Activated naive CD8-positive, alpha-beta T cell (primary cell): ENCODE measurements around the gene SNX30.

Source experiments
- H3K27ac Mint-ChIP-seq: one replicate; pipeline ENCODE4 v1.8.0; 2021; ENCODE audit warnings: mixed read lengths
- H3K27me3 Mint-ChIP-seq: one replicate; pipeline ENCODE4 v1.8.0; 2021; ENCODE audit warnings: mixed read lengths
- H3K36me3 Mint-ChIP-seq: one replicate; pipeline ENCODE4 v1.8.0; 2021; ENCODE audit warnings: mixed read lengths
- H3K4me1 Mint-ChIP-seq: one replicate; pipeline ENCODE4 v1.8.0; 2021; ENCODE audit warnings: low read depth, mixed read lengths
- H3K4me3 Mint-ChIP-seq: one replicate; pipeline ENCODE4 v1.8.0; 2021; ENCODE audit warnings: mild to moderate bottlenecking, mixed read lengths
- H3K9me3 Mint-ChIP-seq: one replicate; pipeline ENCODE4 v1.8.0; 2021; ENCODE audit warnings: low read depth, mixed read lengths

Gene SNX30

DNA sequence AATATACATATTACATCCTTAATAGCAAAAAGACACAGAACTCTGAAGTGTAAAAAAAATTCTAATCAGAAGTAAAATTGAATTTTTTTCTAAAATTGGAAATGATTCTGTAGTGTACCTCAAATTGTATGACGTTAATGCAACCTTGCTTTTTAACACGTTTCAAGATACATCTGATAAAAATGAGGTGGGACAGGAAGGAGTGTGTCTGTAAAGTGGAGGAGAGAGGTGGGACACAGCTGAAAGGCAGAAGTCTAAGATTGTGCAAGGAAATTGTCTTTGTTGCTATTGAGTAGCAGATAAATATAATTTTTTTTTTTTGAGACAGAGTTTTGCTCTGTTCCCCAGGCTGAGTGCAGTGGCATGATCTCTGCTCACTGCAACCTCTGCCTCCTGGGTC is 15.7 kb upstream of the SNX30 start:
- H3K27me3 Mint-ChIP-seq: no peaks in the 10 kb centered on the region
- H3K4me3 Mint-ChIP-seq: no peak overlapping the region
- H3K36me3 Mint-ChIP-seq: peaks cover 2% of the 10 kb centered on the region
- no peaks in the 10 kb centered on the region for H3K9me3 Mint-ChIP-seq
- H3K27ac Mint-ChIP-seq: no peak overlapping the region
- H3K4me1 Mint-ChIP-seq: peaks cover 4% of the 10 kb centered on the region

DNA sequence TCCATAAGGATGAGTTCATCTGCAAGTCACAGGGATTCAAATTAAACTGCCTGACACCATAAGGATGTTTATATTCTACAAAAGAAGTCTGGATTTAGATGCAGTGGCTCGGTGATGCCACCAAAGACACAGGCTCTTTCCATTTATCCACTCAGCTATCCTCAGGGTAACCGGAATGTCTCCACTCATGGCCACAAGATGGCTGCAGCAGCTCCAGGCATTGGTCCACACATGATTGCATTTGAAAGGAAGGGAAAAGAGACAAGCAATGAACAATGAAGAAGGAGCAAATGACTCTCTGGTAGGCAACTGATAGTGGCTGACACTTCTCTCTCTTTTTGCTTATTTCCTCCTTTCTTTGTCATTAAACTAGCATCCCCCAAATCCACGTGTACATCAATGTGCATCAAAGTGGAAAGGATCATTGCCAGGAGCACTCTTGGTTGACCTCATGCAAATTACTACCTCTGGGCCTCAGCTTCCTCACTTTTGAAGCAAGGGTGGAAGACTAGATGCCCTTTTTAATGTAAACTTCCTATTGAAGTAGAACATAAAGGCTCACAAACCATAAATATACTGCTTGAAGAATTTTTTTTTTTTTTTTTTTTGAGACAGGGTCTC is 7.2 kb upstream of the SNX30 start:
- H3K27me3 Mint-ChIP-seq: no peaks in the 10 kb centered on the region
- peaks cover 32% of the 10 kb centered on the region for H3K4me1 Mint-ChIP-seq
- no peaks in the 10 kb centered on the region for H3K36me3 Mint-ChIP-seq
- no peaks in the 10 kb centered on the region for H3K9me3 Mint-ChIP-seq
- peak overlapping the region; percentile 29 for H3K27ac Mint-ChIP-seq
- H3K4me3 Mint-ChIP-seq: no peak overlapping the region

DNA sequence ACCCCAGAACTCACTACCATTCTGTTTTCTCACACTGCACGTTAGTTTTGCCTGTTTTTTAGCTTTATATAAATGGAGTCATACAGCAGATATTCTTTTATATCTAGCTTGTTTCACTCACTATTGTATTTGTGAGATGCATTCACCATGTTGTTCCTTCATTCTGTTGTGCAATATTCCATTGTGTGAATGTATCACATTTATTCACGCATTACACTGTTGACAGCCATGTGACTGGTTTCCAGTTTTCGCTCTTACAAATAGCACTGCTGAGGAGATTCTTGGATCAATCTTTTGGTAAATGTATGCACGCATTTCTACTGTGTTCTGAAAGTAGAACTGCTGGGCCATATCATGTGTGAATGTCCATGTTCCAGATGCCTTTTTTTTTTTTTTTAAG is 6.4 kb upstream of the SNX30 start:
- no peak overlapping the region for H3K4me3 Mint-ChIP-seq
- peaks cover 35% of the 10 kb centered on the region for H3K4me1 Mint-ChIP-seq
- H3K36me3 Mint-ChIP-seq: no peaks in the 10 kb centered on the region
- no peaks in the 10 kb centered on the region for H3K27me3 Mint-ChIP-seq
- H3K9me3 Mint-ChIP-seq: no peaks in the 10 kb centered on the region
- H3K27ac Mint-ChIP-seq: no peak overlapping the region

DNA sequence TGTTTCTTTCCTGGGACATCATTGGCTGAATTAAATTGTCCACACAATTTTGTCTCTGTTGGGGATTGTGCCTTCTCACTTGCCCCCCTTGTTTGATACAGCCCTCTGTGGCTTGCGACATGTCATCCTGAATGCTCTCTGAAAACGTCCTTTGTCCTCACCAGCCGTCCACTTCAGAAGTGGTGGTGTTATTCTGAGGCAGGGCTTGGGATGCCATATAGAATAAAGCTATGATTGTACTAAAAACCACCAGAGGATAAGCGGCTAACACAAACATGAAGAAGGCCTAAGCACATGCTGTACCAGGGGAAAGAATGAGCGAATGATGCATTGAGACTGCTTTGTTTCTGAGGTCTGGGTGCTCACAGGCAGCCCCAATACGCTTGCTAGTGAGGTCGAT is 3.5 kb upstream of the SNX30 start:
- Mint-ChIP-seq H3K27ac (no peak overlapping the region), H3K4me3 (no peak overlapping the region), H3K36me3 (no peaks in the 10 kb centered on the region), H3K4me1 (peaks cover 43% of the 10 kb centered on the region), H3K9me3 (no peaks in the 10 kb centered on the region), H3K27me3 (no peaks in the 10 kb centered on the region)

DNA sequence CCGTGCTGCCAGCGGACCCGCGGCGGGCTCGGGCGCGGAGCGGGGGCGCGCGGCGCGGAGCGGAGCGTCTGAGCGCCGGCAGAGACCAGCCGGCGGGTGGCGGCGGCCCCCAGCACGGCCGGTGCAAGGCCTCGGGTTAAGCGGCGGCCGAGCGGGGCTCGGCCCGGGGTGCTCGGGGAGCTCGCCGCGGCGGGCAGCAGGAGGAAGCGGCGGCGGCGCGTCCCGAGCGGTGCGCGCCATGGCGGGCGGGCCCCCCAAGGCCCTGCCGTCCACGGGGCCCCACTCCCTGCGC is 150 bp downstream of the SNX30 start:
- Mint-ChIP-seq H3K9me3 (no peaks in the 10 kb centered on the region), H3K27ac (no peak overlapping the region), H3K27me3 (no peaks in the 10 kb centered on the region), H3K4me3 (no peak overlapping the region), H3K36me3 (no peaks in the 10 kb centered on the region), H3K4me1 (peaks cover 72% of the 10 kb centered on the region)

DNA sequence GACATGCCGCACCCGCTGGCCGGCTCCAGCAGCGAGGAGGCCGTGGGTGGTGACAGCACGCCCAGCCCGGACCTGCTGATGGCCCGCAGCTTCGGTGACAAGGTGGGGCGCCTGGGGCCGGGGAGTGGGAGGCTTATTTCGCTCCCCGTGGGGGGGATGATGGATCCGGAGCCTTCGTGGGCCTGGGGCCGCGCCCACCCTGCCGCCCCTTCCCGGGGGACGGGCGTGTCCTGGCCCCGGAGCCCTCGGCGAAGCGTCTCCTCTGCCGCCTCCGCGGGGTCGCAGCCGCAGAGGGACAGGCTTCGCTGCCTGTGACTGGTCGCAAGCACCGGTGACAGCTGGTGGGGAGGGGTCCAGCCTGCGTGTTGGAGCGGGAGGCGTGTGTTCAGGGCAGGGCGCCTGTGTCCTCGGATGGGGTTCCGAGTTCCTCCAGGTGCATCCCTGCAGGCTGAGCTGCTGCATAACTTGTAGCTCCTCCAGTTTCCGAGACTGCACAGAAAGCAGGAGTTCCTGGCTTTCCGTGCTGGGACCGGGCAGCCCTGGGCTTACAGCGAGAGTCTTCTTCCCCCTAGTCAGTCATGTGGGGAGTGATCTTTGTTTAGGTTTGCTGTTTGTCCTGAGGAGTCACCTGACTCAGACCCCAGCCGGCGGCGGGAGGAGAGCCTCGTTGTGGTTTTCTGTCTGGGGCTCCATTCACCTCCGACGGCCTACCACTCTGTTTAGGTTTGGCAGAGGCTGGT is 666 bp downstream of the SNX30 start:
- H3K4me3 Mint-ChIP-seq: peak overlapping the region; percentile 85
- peaks cover 77% of the 10 kb centered on the region for H3K4me1 Mint-ChIP-seq
- no peaks in the 10 kb centered on the region for H3K27me3 Mint-ChIP-seq
- no peaks in the 10 kb centered on the region for H3K36me3 Mint-ChIP-seq
- no peaks in the 10 kb centered on the region for H3K9me3 Mint-ChIP-seq
- peak overlapping the region; percentile 61 for H3K27ac Mint-ChIP-seq

GRCh38 chr9:112752334-112753125 is 2.0 kb downstream of the SNX30 start:
- no peak overlapping the region for H3K27ac Mint-ChIP-seq
- no peaks in the 10 kb centered on the region for H3K36me3 Mint-ChIP-seq
- no peaks in the 10 kb centered on the region for H3K27me3 Mint-ChIP-seq
- H3K4me1 Mint-ChIP-seq: peaks cover 81% of the 10 kb centered on the region
- peak overlapping the region; percentile 85 for H3K4me3 Mint-ChIP-seq
- H3K9me3 Mint-ChIP-seq: no peaks in the 10 kb centered on the region

DNA sequence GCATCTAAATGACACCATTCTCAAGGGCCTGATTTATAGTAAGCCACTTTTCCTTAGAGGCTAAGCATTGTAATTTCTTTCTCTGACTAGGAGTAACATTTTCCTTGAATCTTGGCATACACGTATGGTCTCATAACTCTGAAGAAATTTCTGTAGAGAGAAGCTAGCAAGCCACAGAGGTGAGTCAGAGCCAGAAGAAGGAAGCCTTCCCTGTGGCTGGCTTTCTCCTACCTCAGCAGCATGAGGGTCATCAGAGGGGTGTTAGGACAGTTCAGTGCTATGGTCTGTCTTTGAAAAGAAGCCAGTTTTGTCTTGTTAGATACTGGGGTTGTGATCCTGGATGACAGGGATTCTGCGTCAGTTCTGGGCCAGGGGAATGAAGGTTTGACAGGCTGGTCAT is 3.2 kb downstream of the SNX30 start:
- Mint-ChIP-seq H3K4me1 (peaks cover 83% of the 10 kb centered on the region), H3K27me3 (no peaks in the 10 kb centered on the region), H3K4me3 (peak overlapping the region; percentile 38), H3K9me3 (no peaks in the 10 kb centered on the region), H3K36me3 (no peaks in the 10 kb centered on the region), H3K27ac (peak overlapping the region; percentile 13)

DNA sequence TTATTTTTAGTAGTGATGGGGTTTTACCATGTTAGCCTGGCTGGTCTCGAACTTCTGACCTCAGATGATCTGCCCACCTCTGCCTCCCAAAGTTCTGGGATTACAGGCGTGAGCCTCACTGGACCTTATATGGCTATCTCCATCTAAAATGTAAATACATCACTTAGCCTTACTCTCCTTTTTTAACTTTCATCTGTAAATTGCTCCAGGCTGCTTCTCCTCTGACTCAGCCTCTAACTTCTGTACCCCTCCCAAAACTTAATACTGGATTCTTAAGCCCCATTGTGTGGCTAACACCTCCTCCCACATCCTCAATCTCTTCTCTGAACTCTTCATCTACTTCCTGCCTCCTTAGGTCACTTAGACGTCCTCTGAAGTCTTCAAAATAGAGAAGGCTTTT is 4.0 kb downstream of the SNX30 start:
- no peaks in the 10 kb centered on the region for H3K27me3 Mint-ChIP-seq
- peak overlapping the region; percentile 68 for H3K4me3 Mint-ChIP-seq
- peak overlapping the region; percentile 2 for H3K27ac Mint-ChIP-seq
- H3K36me3 Mint-ChIP-seq: peaks cover 2% of the 10 kb centered on the region
- H3K9me3 Mint-ChIP-seq: no peaks in the 10 kb centered on the region
- peaks cover 82% of the 10 kb centered on the region for H3K4me1 Mint-ChIP-seq

GRCh38 chr9:112755016-112755427 is 4.5 kb downstream of the SNX30 start:
- Mint-ChIP-seq H3K36me3 (peaks cover 5% of the 10 kb centered on the region), H3K9me3 (no peaks in the 10 kb centered on the region), H3K27me3 (no peaks in the 10 kb centered on the region), H3K27ac (peak overlapping the region; percentile 2), H3K4me3 (peak overlapping the region; percentile 68), H3K4me1 (peaks cover 82% of the 10 kb centered on the region)

- H3K27me3 Mint-ChIP-seq: no peaks in the 10 kb centered on the region
- H3K9me3 Mint-ChIP-seq: no peaks in the 10 kb centered on the region
- H3K36me3 Mint-ChIP-seq: peaks cover 5% of the 10 kb centered on the region
- H3K27ac Mint-ChIP-seq: no peak overlapping the region
- H3K4me1 Mint-ChIP-seq: peaks cover 84% of the 10 kb centered on the region
- H3K4me3 Mint-ChIP-seq: no peak overlapping the region
Observed at GRCh38 chr9:112755675-112756074, 5.1 kb downstream of the SNX30 start.

DNA sequence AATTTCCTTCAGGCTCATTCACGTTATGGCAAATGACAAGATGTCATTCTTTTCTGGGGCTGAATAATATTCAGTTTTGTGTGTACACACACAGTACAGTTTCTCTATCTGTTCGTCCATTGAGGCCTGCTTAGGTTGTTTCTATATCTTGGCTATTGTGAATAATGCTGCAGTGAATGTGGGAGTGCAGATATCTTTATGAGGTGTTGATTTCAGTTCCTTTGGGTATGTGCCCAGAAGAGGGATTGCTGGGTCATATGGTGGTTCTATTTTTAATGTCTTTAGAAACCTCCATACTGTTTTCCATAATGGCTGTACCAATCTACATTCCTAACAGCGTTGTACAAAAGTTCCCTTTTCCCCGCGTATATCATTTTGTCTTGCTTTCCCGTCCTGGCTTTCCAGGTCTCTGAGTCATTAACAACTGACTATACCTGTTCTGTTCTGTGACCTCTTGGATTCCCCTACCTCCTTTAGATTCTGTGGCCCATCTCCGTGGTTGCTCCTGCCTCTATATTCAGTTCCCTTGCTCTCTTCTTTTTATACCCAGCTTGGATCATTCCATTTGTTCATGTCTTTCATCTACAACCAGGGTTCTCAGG is 6.8 kb downstream of the SNX30 start:
- Mint-ChIP-seq H3K9me3 (no peaks in the 10 kb centered on the region), H3K4me3 (no peak overlapping the region), H3K4me1 (peaks cover 87% of the 10 kb centered on the region), H3K27me3 (no peaks in the 10 kb centered on the region), H3K27ac (no peak overlapping the region), H3K36me3 (peaks cover 5% of the 10 kb centered on the region)

- Mint-ChIP-seq H3K9me3 (no peaks in the 10 kb centered on the region), H3K4me3 (no peak overlapping the region), H3K27me3 (no peaks in the 10 kb centered on the region), H3K4me1 (peaks cover 82% of the 10 kb centered on the region), H3K27ac (no peak overlapping the region), H3K36me3 (peaks cover 5% of the 10 kb centered on the region)
Observed at GRCh38 chr9:112757940-112758339, 7.4 kb downstream of the SNX30 start.

- Mint-ChIP-seq H3K9me3 (no peaks in the 10 kb centered on the region), H3K27me3 (no peaks in the 10 kb centered on the region), H3K36me3 (peaks cover 5% of the 10 kb centered on the region), H3K4me3 (no peak overlapping the region), H3K27ac (no peak overlapping the region), H3K4me1 (peaks cover 58% of the 10 kb centered on the region)
Observed at GRCh38 chr9:112760821-112761220, 10.3 kb downstream of the SNX30 start.
